ENCODE data around the gene APCDD1L.

Gene APCDD1L

DNA sequence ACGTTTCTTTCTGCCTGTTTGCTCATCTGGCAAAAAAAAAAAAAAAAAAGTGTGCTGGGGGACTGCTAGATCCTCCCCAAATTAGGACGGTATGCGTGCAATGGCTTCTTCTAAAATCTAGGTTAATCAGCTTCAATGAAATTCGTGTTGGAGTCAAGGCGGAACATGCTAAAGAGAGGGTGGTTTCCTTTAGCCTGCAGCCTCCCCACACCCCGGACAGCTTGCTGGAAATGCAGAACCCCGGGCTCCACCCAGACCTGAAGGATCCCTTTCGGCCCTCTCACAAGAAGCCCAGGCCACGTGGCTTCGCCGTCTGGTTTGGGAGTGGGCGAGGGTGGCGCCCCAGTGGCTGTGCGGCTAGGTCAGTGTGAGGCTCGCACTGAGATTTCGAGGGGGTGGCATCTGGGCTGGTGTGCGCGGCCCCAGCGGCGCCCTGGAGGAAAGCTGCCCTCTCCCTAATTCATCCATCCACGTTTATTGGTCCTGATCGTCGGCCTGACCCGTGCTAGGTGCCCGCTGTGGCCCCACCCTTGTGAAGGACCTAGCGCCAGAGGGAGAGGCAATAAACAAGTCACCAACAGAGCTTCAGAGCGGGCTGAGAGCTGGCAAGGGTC lies 49.0 kb downstream of the APCDD1L start:
- H2BK5ac ChIP-seq (ENCODE audit: low read length), result no peak overlapping the region
- no CpG with 5 or more reads among the region's 27 CpGs for WGBS (ENCODE audit: extremely low coverage, insufficient coverage, low lambda C conversion rate)
- no peaks in the 10 kb centered on the region for H3K79me1 ChIP-seq (ENCODE audit: low read length)
- no peaks in the 10 kb centered on the region for H3K4me1 ChIP-seq (ENCODE audit: control insufficient read depth, low read depth, low read length)
- H3K36me3 ChIP-seq (ENCODE audit: control insufficient read depth, insufficient read depth, low read length), result no peaks in the 10 kb centered on the region
- no peak for DNase-seq
- H3K27me3 ChIP-seq (ENCODE audit: insufficient read depth, low read length, poor library complexity), result no peaks in the 10 kb centered on the region
- H3K27ac ChIP-seq (ENCODE audit: low read depth, low read length), result no peak overlapping the region
- no peaks in the 10 kb centered on the region for H3K79me2 ChIP-seq (ENCODE audit: control insufficient read depth, insufficient read depth, low read length)
- no peak overlapping the region for H3K56ac ChIP-seq (ENCODE audit: low read length)
- no peak overlapping the region for H3K4me2 ChIP-seq (ENCODE audit: low read length)
- H3K4me3 ChIP-seq (ENCODE audit: low read length), result no peak overlapping the region
- no peak overlapping the region for H3K18ac ChIP-seq (ENCODE audit: low read length)
- no peak overlapping the region for H3K4ac ChIP-seq (ENCODE audit: low read depth, low read length)
- no peak overlapping the region for H2BK15ac ChIP-seq (replicated peaks; ENCODE audit: low read depth)
- H3K9ac ChIP-seq (ENCODE audit: low read length), result no peak overlapping the region
- H4K8ac ChIP-seq (ENCODE audit: low read depth, low read length), result no peak overlapping the region
- no peak overlapping the region for H3K23ac ChIP-seq (ENCODE audit: low read length)
- H2AK5ac ChIP-seq (ENCODE audit: low read length), result no peak overlapping the region
- H2BK120ac ChIP-seq (ENCODE audit: low read depth, low read length), result no peak overlapping the region
- no peak overlapping the region for H4K5ac ChIP-seq (ENCODE audit: low read length)

GRCh38 chr20:58464838-58465237 lies 50.4 kb downstream of the APCDD1L start:
- WGBS (ENCODE audit: extremely low coverage, insufficient coverage, low lambda C conversion rate), result no CpG with 5 or more reads among the region's 8 CpGs
- no peak overlapping the region for H3K4me2 ChIP-seq (ENCODE audit: low read length)
- DNase-seq, result no peak
- H2AK5ac ChIP-seq (ENCODE audit: low read length), result no peak overlapping the region
- no peak overlapping the region for H3K18ac ChIP-seq (ENCODE audit: low read length)
- no peak overlapping the region for H3K27ac ChIP-seq (ENCODE audit: low read depth, low read length)
- H2BK15ac ChIP-seq (replicated peaks; ENCODE audit: low read depth), result no peak overlapping the region
- H3K27me3 ChIP-seq (ENCODE audit: insufficient read depth, low read length, poor library complexity), result no peaks in the 10 kb centered on the region
- no peak overlapping the region for H4K8ac ChIP-seq (ENCODE audit: low read depth, low read length)
- H3K4ac ChIP-seq (ENCODE audit: low read depth, low read length), result no peak overlapping the region
- H4K5ac ChIP-seq (ENCODE audit: low read length), result no peak overlapping the region
- H3K4me1 ChIP-seq (ENCODE audit: control insufficient read depth, low read depth, low read length), result no peaks in the 10 kb centered on the region
- no peak overlapping the region for H3K23ac ChIP-seq (ENCODE audit: low read length)
- no peaks in the 10 kb centered on the region for H3K79me1 ChIP-seq (ENCODE audit: low read length)
- no peak overlapping the region for H2BK120ac ChIP-seq (ENCODE audit: low read depth, low read length)
- H3K56ac ChIP-seq (ENCODE audit: low read length), result no peak overlapping the region
- H2BK5ac ChIP-seq (ENCODE audit: low read length), result no peak overlapping the region
- no peak overlapping the region for H3K9ac ChIP-seq (ENCODE audit: low read length)
- no peak overlapping the region for H3K4me3 ChIP-seq (ENCODE audit: low read length)
- H3K79me2 ChIP-seq (ENCODE audit: control insufficient read depth, insufficient read depth, low read length), result no peaks in the 10 kb centered on the region
- no peaks in the 10 kb centered on the region for H3K36me3 ChIP-seq (ENCODE audit: control insufficient read depth, insufficient read depth, low read length)

DNA sequence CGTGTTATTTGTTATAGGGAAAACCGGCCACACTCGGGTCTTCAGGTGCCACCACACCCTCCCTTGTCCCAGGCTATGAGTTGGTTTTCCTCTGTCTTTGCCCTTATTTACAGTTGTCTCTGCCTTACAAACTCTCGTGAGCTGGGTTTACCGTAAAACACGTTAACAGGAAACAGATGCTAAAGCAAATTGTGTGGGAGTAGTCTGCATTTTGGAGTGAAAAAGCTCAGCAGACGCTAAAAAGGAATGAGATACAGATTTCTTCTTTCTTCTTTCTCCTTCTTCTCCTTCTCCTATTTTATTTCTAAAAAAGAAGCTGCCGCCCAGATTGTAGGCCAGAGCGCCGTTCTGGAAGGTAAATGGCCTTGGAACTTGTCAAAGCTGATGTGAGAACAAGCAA lies 51.9 kb downstream of the APCDD1L start:
- Histone ChIP-seq H3K27ac (ENCODE audit: low read depth, low read length) (no peak overlapping the region), H4K8ac (ENCODE audit: low read depth, low read length) (no peak overlapping the region), H3K27me3 (ENCODE audit: insufficient read depth, low read length, poor library complexity) (no peaks in the 10 kb centered on the region), H3K23ac (ENCODE audit: low read length) (no peak overlapping the region), H3K18ac (ENCODE audit: low read length) (no peak overlapping the region), H2BK120ac (ENCODE audit: low read depth, low read length) (no peak overlapping the region), H3K56ac (ENCODE audit: low read length) (no peak overlapping the region), H3K79me2 (ENCODE audit: control insufficient read depth, insufficient read depth, low read length) (no peaks in the 10 kb centered on the region), H3K9ac (ENCODE audit: low read length) (no peak overlapping the region), H2AK5ac (ENCODE audit: low read length) (no peak overlapping the region), H3K79me1 (ENCODE audit: low read length) (no peaks in the 10 kb centered on the region), H3K4me2 (ENCODE audit: low read length) (no peak overlapping the region), H2BK15ac (replicated peaks; ENCODE audit: low read depth) (no peak overlapping the region), H2BK5ac (ENCODE audit: low read length) (no peak overlapping the region), H3K4me3 (ENCODE audit: low read length) (no peak overlapping the region), H3K4me1 (ENCODE audit: control insufficient read depth, low read depth, low read length) (no peaks in the 10 kb centered on the region), H4K5ac (ENCODE audit: low read length) (no peak overlapping the region), H3K36me3 (ENCODE audit: control insufficient read depth, insufficient read depth, low read length) (no peaks in the 10 kb centered on the region), H3K4ac (ENCODE audit: low read depth, low read length) (no peak overlapping the region)
- WGBS (ENCODE audit: extremely low coverage, insufficient coverage, low lambda C conversion rate), result no CpG with 5 or more reads among the region's 10 CpGs
- DNase-seq, result no peak

DNA sequence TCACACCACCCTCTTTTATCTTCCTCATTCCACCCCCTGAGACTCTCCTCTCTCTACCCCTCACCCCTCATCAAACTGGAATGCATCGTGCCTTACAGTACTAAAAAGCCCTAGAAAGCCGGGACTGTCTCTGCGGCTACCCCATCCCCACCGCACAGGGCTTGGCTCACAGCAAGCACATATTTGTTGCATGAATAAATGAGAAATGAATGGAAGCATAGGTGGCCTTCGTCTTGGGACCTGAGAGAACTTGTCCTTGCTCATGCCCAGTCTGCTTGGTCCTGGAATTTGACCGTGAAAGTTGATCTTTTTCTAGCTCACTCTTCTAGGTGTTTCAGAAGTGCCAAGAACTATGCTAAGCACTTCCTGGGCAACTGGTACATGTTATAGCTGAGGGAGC lies 53.3 kb downstream of the APCDD1L start:
- Histone ChIP-seq H3K79me1 (ENCODE audit: low read length) (no peaks in the 10 kb centered on the region), H3K4ac (ENCODE audit: low read depth, low read length) (no peak overlapping the region), H4K5ac (ENCODE audit: low read length) (no peak overlapping the region), H3K79me2 (ENCODE audit: control insufficient read depth, insufficient read depth, low read length) (no peaks in the 10 kb centered on the region), H3K27me3 (ENCODE audit: insufficient read depth, low read length, poor library complexity) (no peaks in the 10 kb centered on the region), H3K56ac (ENCODE audit: low read length) (no peak overlapping the region), H3K18ac (ENCODE audit: low read length) (no peak overlapping the region), H3K9ac (ENCODE audit: low read length) (no peak overlapping the region), H3K36me3 (ENCODE audit: control insufficient read depth, insufficient read depth, low read length) (no peaks in the 10 kb centered on the region), H2AK5ac (ENCODE audit: low read length) (no peak overlapping the region), H3K23ac (ENCODE audit: low read length) (no peak overlapping the region), H3K4me3 (ENCODE audit: low read length) (no peak overlapping the region), H3K4me1 (ENCODE audit: control insufficient read depth, low read depth, low read length) (no peaks in the 10 kb centered on the region), H2BK15ac (replicated peaks; ENCODE audit: low read depth) (no peak overlapping the region), H2BK120ac (ENCODE audit: low read depth, low read length) (no peak overlapping the region), H3K27ac (ENCODE audit: low read depth, low read length) (no peak overlapping the region), H3K4me2 (ENCODE audit: low read length) (no peak overlapping the region), H2BK5ac (ENCODE audit: low read length) (no peak overlapping the region), H4K8ac (ENCODE audit: low read depth, low read length) (no peak overlapping the region)
- WGBS (ENCODE audit: extremely low coverage, insufficient coverage, low lambda C conversion rate), result no CpG with 5 or more reads among the region's 6 CpGs
- DNase-seq, result no peak

GRCh38 chr20:58461104-58461503 lies 54.1 kb downstream of the APCDD1L start:
- Histone ChIP-seq H3K4ac (ENCODE audit: low read depth, low read length) (no peak overlapping the region), H4K8ac (ENCODE audit: low read depth, low read length) (no peak overlapping the region), H2BK15ac (replicated peaks; ENCODE audit: low read depth) (no peak overlapping the region), H3K27ac (ENCODE audit: low read depth, low read length) (no peak overlapping the region), H3K4me2 (ENCODE audit: low read length) (no peak overlapping the region), H2AK5ac (ENCODE audit: low read length) (no peak overlapping the region), H3K27me3 (ENCODE audit: insufficient read depth, low read length, poor library complexity) (no peaks in the 10 kb centered on the region), H3K18ac (ENCODE audit: low read length) (no peak overlapping the region), H2BK120ac (ENCODE audit: low read depth, low read length) (no peak overlapping the region), H3K79me2 (ENCODE audit: control insufficient read depth, insufficient read depth, low read length) (no peaks in the 10 kb centered on the region), H3K56ac (ENCODE audit: low read length) (no peak overlapping the region), H3K36me3 (ENCODE audit: control insufficient read depth, insufficient read depth, low read length) (no peaks in the 10 kb centered on the region), H4K5ac (ENCODE audit: low read length) (no peak overlapping the region), H2BK5ac (ENCODE audit: low read length) (no peak overlapping the region), H3K79me1 (ENCODE audit: low read length) (no peaks in the 10 kb centered on the region), H3K4me1 (ENCODE audit: control insufficient read depth, low read depth, low read length) (no peaks in the 10 kb centered on the region), H3K9ac (ENCODE audit: low read length) (no peak overlapping the region), H3K23ac (ENCODE audit: low read length) (no peak overlapping the region), H3K4me3 (ENCODE audit: low read length) (no peak overlapping the region)
- no peak for DNase-seq
- WGBS (ENCODE audit: extremely low coverage, insufficient coverage, low lambda C conversion rate), result no CpG with 5 or more reads among the region's 25 CpGs

DNA sequence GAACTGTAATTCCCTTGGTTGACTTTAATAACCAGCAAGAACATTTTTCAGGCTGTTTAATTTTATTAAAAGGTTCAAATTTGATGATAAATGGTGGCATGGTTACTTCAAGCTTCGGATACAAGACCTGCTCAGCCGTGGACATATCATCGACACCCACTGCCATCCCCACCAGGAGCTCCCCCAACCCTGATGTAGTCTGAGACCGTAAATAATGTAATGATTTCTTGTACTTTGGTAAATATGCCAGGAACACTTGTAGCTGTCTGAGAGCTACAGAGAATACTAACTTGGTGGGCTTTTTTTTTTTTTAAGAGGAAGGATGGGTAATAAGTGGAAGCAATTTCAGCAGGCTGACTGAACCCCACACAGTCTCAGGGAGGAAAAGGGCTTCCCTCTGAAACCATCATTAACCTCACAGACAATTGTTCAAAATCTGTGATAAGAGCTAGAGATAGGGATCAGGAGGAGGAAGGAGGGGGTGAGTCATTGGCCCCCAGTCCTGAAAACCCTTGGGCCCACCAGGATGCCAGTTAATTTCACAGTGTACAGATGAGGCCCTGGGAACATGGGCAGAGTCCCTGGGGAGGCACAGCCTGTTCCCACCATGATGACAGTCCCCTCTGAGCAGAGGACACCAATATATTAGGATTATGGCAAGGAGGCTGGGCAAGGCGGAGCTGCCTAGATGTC lies 56.0 kb downstream of the APCDD1L start:
- no peak overlapping the region for H2BK15ac ChIP-seq (replicated peaks; ENCODE audit: low read depth)
- H3K27ac ChIP-seq (ENCODE audit: low read depth, low read length), result no peak overlapping the region
- no peak overlapping the region for H3K4me2 ChIP-seq (ENCODE audit: low read length)
- no peaks in the 10 kb centered on the region for H3K4me1 ChIP-seq (ENCODE audit: control insufficient read depth, low read depth, low read length)
- H3K27me3 ChIP-seq (ENCODE audit: insufficient read depth, low read length, poor library complexity), result no peaks in the 10 kb centered on the region
- no peaks in the 10 kb centered on the region for H3K79me1 ChIP-seq (ENCODE audit: low read length)
- no peak overlapping the region for H4K8ac ChIP-seq (ENCODE audit: low read depth, low read length)
- H3K18ac ChIP-seq (ENCODE audit: low read length), result no peak overlapping the region
- H3K79me2 ChIP-seq (ENCODE audit: control insufficient read depth, insufficient read depth, low read length), result no peaks in the 10 kb centered on the region
- H3K4ac ChIP-seq (ENCODE audit: low read depth, low read length), result no peak overlapping the region
- H2BK120ac ChIP-seq (ENCODE audit: low read depth, low read length), result no peak overlapping the region
- no peak overlapping the region for H3K9ac ChIP-seq (ENCODE audit: low read length)
- peak overlapping the region; percentile 17 for H3K56ac ChIP-seq (ENCODE audit: low read length)
- no peak overlapping the region for H2AK5ac ChIP-seq (ENCODE audit: low read length)
- no peak overlapping the region for H3K4me3 ChIP-seq (ENCODE audit: low read length)
- no peak overlapping the region for H3K23ac ChIP-seq (ENCODE audit: low read length)
- DNase-seq, result no peak
- no CpG with 5 or more reads among the region's 5 CpGs for WGBS (ENCODE audit: extremely low coverage, insufficient coverage, low lambda C conversion rate)
- no peaks in the 10 kb centered on the region for H3K36me3 ChIP-seq (ENCODE audit: control insufficient read depth, insufficient read depth, low read length)
- H2BK5ac ChIP-seq (ENCODE audit: low read length), result no peak overlapping the region
- no peak overlapping the region for H4K5ac ChIP-seq (ENCODE audit: low read length)

Measured in mesendoderm (in vitro differentiated cells).